SK-N-SH (cell line): ENCODE results near the gene CDK14. TPM values are rescaled to one million over a fixed set of nuclear protein-coding genes. Genes with fewer than 3 reads are reported as not detected.

Experiments
- CTCF ChIA-PET: fragments of 300-600, 350-600 bp; formaldehyde crosslinking; extraction: SDS; loops from one replicate; lab custom pipeline; 2021; lab: Yijun Ruan, JAX
- POLR2A ChIA-PET: fragments of 350-600 bp; sonication (Branson Sonifier 250); formaldehyde crosslinking; extraction: SDS; loops from one replicate; lab custom pipeline; 2020; ENCODE audit warnings: antibody characterized with exemption, inconsistent platforms; lab: Yijun Ruan, JAX
- DNase-seq: peaks from one replicate; pipeline ENCODE4 v3.0.0; 2012
- H2AFZ ChIP-seq: fragments of 200-600 bp; sonication (generic); 2 replicates; pipeline ENCODE4 v1.8.1; 2016; ENCODE audit warnings: antibody characterized with exemption, mild to moderate bottlenecking, low read depth
- H3F3A ChIP-seq: fragments of 200-600 bp; sonication (generic); replicated peaks from 2 replicates; pipeline ENCODE3; 2016; ENCODE audit warnings: antibody characterized with exemption, mild to moderate bottlenecking; ENCODE audit not compliant: insufficient read depth
- H3K27ac ChIP-seq, 2 experiments: fragments of 200-500 bp in 1 of 2; fragments of 200-600 bp in 1 of 2; sonication (Bioruptor generic) in 1 of 2; sonication (generic), shearing (Covaris generic) in 1 of 2; 2 replicates each; pipeline versions ENCODE4 v1.5.1 to v1.6.1; 2014 to 2016; ENCODE audit warnings: low read depth in 2 of 2, inconsistent platforms in 1 of 2, low read length in 1 of 2, mild to moderate bottlenecking in 1 of 2, mixed read lengths in 1 of 2
- H3K27me3 ChIP-seq: fragments of 200-600 bp; sonication (generic), shearing (Covaris generic); 2 replicates; pipeline ENCODE4 v1.6.1; 2016; ENCODE audit warnings: mixed run types; ENCODE audit not compliant: insufficient read depth
- H3K36me3 ChIP-seq, 2 experiments: fragments of 200-500 bp in 1 of 2; fragments of 200-600 bp in 1 of 2; sonication (Bioruptor generic) in 1 of 2; sonication (generic) in 1 of 2; replicated peaks in 1 of 2; 2 replicates each; pipeline versions ENCODE3 to v1.5.1; 2014 to 2016; ENCODE audit warnings: low read length in 1 of 2, mild to moderate bottlenecking in 1 of 2; ENCODE audit not compliant: insufficient read depth in 2 of 2, control insufficient read depth in 1 of 2
- H3K4me1 ChIP-seq, 2 experiments: fragments of 200-500 bp in 1 of 2; fragments of 200-600 bp in 1 of 2; sonication (Bioruptor generic) in 1 of 2; sonication (generic), shearing (Covaris generic) in 1 of 2; 2 replicates each; pipeline versions ENCODE4 v1.5.1 to v1.6.1; 2014 to 2016; ENCODE audit warnings: low read depth in 1 of 2, low read length in 1 of 2, mixed run types in 1 of 2; ENCODE audit not compliant: insufficient read depth in 2 of 2, control insufficient read depth in 1 of 2
- H3K4me2 ChIP-seq: fragments of 200-600 bp; sonication (generic), shearing (Covaris generic); 2 replicates; pipeline ENCODE4 v1.6.1; 2017; ENCODE audit warnings: mixed run types
- H3K4me3 ChIP-seq, 2 experiments: fragments of 200-500 bp in 1 of 2; fragments of 200-600 bp in 1 of 2; sonication (Bioruptor generic) in 1 of 2; sonication (generic), shearing (Covaris generic) in 1 of 2; 2 replicates each; pipeline versions ENCODE4 v1.5.1 to v1.8.1; 2014 to 2016; ENCODE audit warnings: low read depth in 2 of 2, inconsistent platforms in 1 of 2, low read length in 1 of 2, mild to moderate bottlenecking in 1 of 2, mixed read lengths in 1 of 2, moderate library complexity in 1 of 2
- H3K79me2 ChIP-seq: fragments of 200-600 bp; sonication (generic); 2 replicates; pipeline ENCODE4 v1.8.1; 2017; ENCODE audit warnings: mild to moderate bottlenecking; ENCODE audit not compliant: insufficient read depth
- H3K9ac ChIP-seq: fragments of 200-600 bp; sonication (generic); 2 replicates; pipeline ENCODE4 v1.6.1; 2017; ENCODE audit warnings: mixed run types
- H3K9me2 ChIP-seq: fragments of 200-600 bp; sonication (generic); 2 replicates; pipeline ENCODE4 v1.6.1; 2017; ENCODE audit warnings: mixed run types
- H3K9me3 ChIP-seq: fragments of 200-600 bp; sonication (generic); 2 replicates; pipeline ENCODE4 v1.6.1; 2017; ENCODE audit warnings: mixed run types, mild to moderate bottlenecking, moderate library complexity
- H4K20me1 ChIP-seq: fragments of 200-600 bp; sonication (generic); 2 replicates; pipeline ENCODE4 v1.6.1; 2017; ENCODE audit warnings: mild to moderate bottlenecking, mixed run types; ENCODE audit not compliant: insufficient read depth
- CHD2 ChIP-seq: fragments of 150-350 bp; IDR thresholded peaks from 2 replicates; pipeline ENCODE4 v1.6.1; 2018; ENCODE audit warnings: low read length; ENCODE audit not compliant: partially characterized antibody
- CTCF ChIP-seq: fragments of 200-600 bp; sonication (generic); IDR thresholded peaks from 2 replicates; pipeline ENCODE4 v1.6.1; 2017; ENCODE audit warnings: antibody characterized with exemption, mild to moderate bottlenecking, moderate library complexity
- ELF1 ChIP-seq: IDR thresholded peaks from 2 replicates; pipeline ENCODE4 v1.4.0; 2012
- EZH2phosphoT487 ChIP-seq: fragments of 200-600 bp; sonication (generic); IDR thresholded peaks from 2 replicates; pipeline ENCODE4 v1.6.1; 2017; ENCODE audit warnings: low read depth, mixed run types, mild to moderate bottlenecking, antibody characterized with exemption, moderate library complexity, borderline replicate concordance
- FOSL2 ChIP-seq: IDR thresholded peaks from 2 replicates; pipeline ENCODE4 v1.4.0; 2012; ENCODE audit warnings: low read depth, mild to moderate bottlenecking, moderate library complexity, borderline replicate concordance
- GABPA ChIP-seq: IDR thresholded peaks from 2 replicates; pipeline ENCODE4 v1.4.0; 2012; ENCODE audit warnings: low read depth, mild to moderate bottlenecking
- JUND ChIP-seq: IDR thresholded peaks from 2 replicates; pipeline ENCODE4 v1.4.0; 2012
- MEF2A ChIP-seq: IDR thresholded peaks from 2 replicates; pipeline ENCODE4 v1.4.0; 2012; ENCODE audit warnings: low read depth, borderline replicate concordance
- NFIC ChIP-seq: IDR thresholded peaks from 2 replicates; pipeline ENCODE4 v1.4.0; 2012; ENCODE audit warnings: borderline replicate concordance
- POLR2AphosphoS5 ChIP-seq: IDR thresholded peaks from 2 replicates; pipeline ENCODE4 v1.6.1; 2012; ENCODE audit warnings: low read depth, low read length
- RCOR1 ChIP-seq: fragments of 150-350 bp; IDR thresholded peaks from 2 replicates; pipeline ENCODE4 v1.6.1; 2017; ENCODE audit warnings: antibody characterized with exemption, low read length
- TEAD4 ChIP-seq: IDR thresholded peaks from 2 replicates; pipeline ENCODE4 v1.4.0; 2012; ENCODE audit warnings: mild to moderate bottlenecking, borderline replicate concordance; ENCODE audit not compliant: insufficient read depth
- WGBS: methylation state at CpG from one replicate; pipeline ENCODE4 v1.1.6; 2017; ENCODE audit warnings: low lambda C conversion rate; 5-methylcytosine and 5-hydroxymethylcytosine counted together
- polyA plus RNA-seq, 3 experiments: library from polyadenylated mRNA; depleted of rRNA; stranded (reverse); fragments of >200 nt; gene quantifications; 2 replicates each; pipeline ENCODE4 v1.2.3, GENCODE V29; 2012

CDK14 gene
- polyA plus RNA-seq, 1 of the 3 experiments (the other 2 are of a cell fraction), result 13.9 TPM

- Histone ChIP-seq H3K27me3 (no peaks in the 10 kb centered on the region), H3K4me2 (no peak overlapping the region), H3F3A (peaks cover 4% of the 10 kb centered on the region), H3K79me2 (no peaks in the 10 kb centered on the region), H3K9ac (no peak overlapping the region), H3K9me3 (no peaks in the 10 kb centered on the region), H3K27ac (no peak overlapping the region), H2AFZ (no peak overlapping the region), H3K4me1 (peaks cover 5 to 36% of the 10 kb centered on the region in 2 experiments; a peak in 3 of 4 replicates), H3K9me2 (no peaks in the 10 kb centered on the region), H4K20me1 (no peaks in the 10 kb centered on the region), H3K36me3 (peaks cover 2 to 13% of the 10 kb centered on the region in 2 experiments), H3K4me3 (no peak overlapping the region)
- CTCF ChIA-PET, result interaction anchor here (1.3 kb wide), 1 partner anchor 13 kb away, joined by 4 read pairs; no protein-coding TSS in a partner anchor
- WGBS, result 85% methylated on average over 3 of the region's 3 CpGs
- TF ChIP-seq CTCF, result no peak
- no peak for TF ChIP-seq FOSL2
- no peak for TF ChIP-seq CHD2
- no peak for TF ChIP-seq RCOR1
- POLR2A ChIA-PET, result no interaction called here
- no peak for DNase-seq
These were observed 359.6 kb downstream of the CDK14 start for GRCh38 chr7:90955641-90956207.

GRCh38 chr7:90957883-90958282, 361.8 kb downstream of the CDK14 start:
- CTCF ChIA-PET, result no interaction called here
- Histone ChIP-seq H3F3A (peaks cover 8% of the 10 kb centered on the region), H3K4me1 (peaks cover 2 to 32% of the 10 kb centered on the region in 2 experiments; a peak in 3 of 4 replicates), H3K4me2 (no peak overlapping the region), H3K9me3 (no peaks in the 10 kb centered on the region), H3K27ac (peak overlapping the region in 1 of 2 experiments; percentile 62; a peak in 2 of 4 replicates), H2AFZ (no peak overlapping the region), H3K36me3 (peaks cover 2 to 13% of the 10 kb centered on the region in 2 experiments), H3K27me3 (no peaks in the 10 kb centered on the region), H3K9me2 (no peaks in the 10 kb centered on the region), H3K9ac (no peak overlapping the region), H3K4me3 (no peak overlapping the region), H4K20me1 (no peaks in the 10 kb centered on the region), H3K79me2 (no peaks in the 10 kb centered on the region)
- TF ChIP-seq EZH2phosphoT487 (no peak), TEAD4 (no peak), GABPA (no peak), JUND (no peak), MEF2A (no peak), POLR2AphosphoS5 (no peak), RCOR1 (no peak), NFIC (no peak), ELF1 (no peak)
- no peak for DNase-seq
- WGBS, result 83% methylated on average over 5 of the region's 5 CpGs
- POLR2A ChIA-PET, result no interaction called here
